K562 (cell line): ENCODE data around the gene ITGB6. TPM values are rescaled to one million over a fixed set of nuclear protein-coding genes. Genes with fewer than 3 reads are reported as not detected.

Experiments used
- ATAC-seq: fragments of 200-7000 bp; cut with Tn5 transposase; 3 replicates; pipeline ENCODE4 v1.9.1; 2020; ENCODE audit warnings: moderate library complexity
- BruUV-seq: library from RNA; stranded (reverse); fragments of 400-500 nt; replicated peaks from 2 replicates; lab custom pipeline; 2021; lab: Mats Ljungman, UMichigan
- CTCF ChIA-PET: fragments of 300-600 bp; formaldehyde crosslinking; extraction: SDS; loops from one replicate; lab custom pipeline; 2021; ENCODE audit warnings: low intra/inter-chr PET ratio; lab: Yijun Ruan, JAX
- POLR2A ChIA-PET: fragments of 300-600, 350-650 bp; sonication (Branson Sonifier 250); formaldehyde crosslinking; extraction: SDS; loops from one replicate; lab custom pipeline; 2021; ENCODE audit warnings: antibody characterized with exemption, inconsistent platforms; lab: Yijun Ruan, JAX
- DNase-seq, 4 experiments: peaks; one replicate each; pipeline versions ENCODE4 v3.0.0 to v3.0.0-alpha.2; 2011 to 2018; ENCODE audit warnings: low spot score in 3 of 4, mixed read lengths in 3 of 4; ENCODE audit errors: extremely low read depth in 1 of 4
- FAIRE-seq: peaks from 2 replicates; lab custom pipeline; 2011; peaks lifted over from hg19 to GRCh38; lab: Jason Lieb, UNC
- H2AFZ ChIP-seq: 2 replicates; pipeline ENCODE4 v1.6.0; 2011; ENCODE audit warnings: low read depth, low read length, control low read depth, inconsistent platforms
- H3K27ac ChIP-seq: fragments of 200-600 bp; 3 replicates; pipeline ENCODE4 v1.8.0; 2011; ENCODE audit warnings: low read depth, mild to moderate bottlenecking, control low read depth, inconsistent platforms, low read length, moderate library complexity, mixed read lengths; ENCODE audit errors: extremely low read depth
- H3K27me3 ChIP-seq, 2 experiments: fragments of 300-600 bp in 1 of 2; 2 replicates in 1 of 2; 3 replicates in 1 of 2; pipeline versions ENCODE4 v1.6.0 to v1.8.0; 2011; ENCODE audit warnings: inconsistent platforms in 2 of 2, low read length in 2 of 2, mild to moderate bottlenecking in 1 of 2, mixed read lengths in 1 of 2, moderate library complexity in 1 of 2; ENCODE audit not compliant: control insufficient read depth in 2 of 2, insufficient read depth in 2 of 2
- H3K36me3 ChIP-seq: fragments of 300-600 bp; 3 replicates; pipeline ENCODE4 v1.8.0; 2011; ENCODE audit warnings: mild to moderate bottlenecking, low read length, inconsistent platforms; ENCODE audit not compliant: control insufficient read depth, insufficient read depth
- H3K4me1 ChIP-seq, 2 experiments: fragments of 200-600 bp in 1 of 2; replicated peaks in 1 of 2; 2 replicates in 1 of 2; 3 replicates in 1 of 2; pipeline versions ENCODE4 v1.5.1 to v1.8.0; 2011; ENCODE audit warnings: inconsistent platforms in 2 of 2, low read length in 2 of 2, mild to moderate bottlenecking in 1 of 2, mixed read lengths in 1 of 2, moderate library complexity in 1 of 2; ENCODE audit not compliant: control insufficient read depth in 2 of 2, insufficient read depth in 2 of 2
- H3K4me2 ChIP-seq: 2 replicates; pipeline ENCODE4 v1.6.1; 2011; ENCODE audit warnings: low read length, control low read depth, inconsistent platforms, mixed read lengths; ENCODE audit not compliant: insufficient read depth
- H3K4me3 ChIP-seq: fragments of 200-600 bp; sonication (generic), shearing (Covaris generic); 2 replicates; pipeline ENCODE4 v1.5.1; 2016; ENCODE audit warnings: control low read depth, inconsistent platforms
- H3K79me2 ChIP-seq: fragments of 200-600 bp; 3 replicates; pipeline ENCODE4 v1.8.0; 2011; ENCODE audit warnings: low read length, inconsistent platforms; ENCODE audit not compliant: control insufficient read depth, insufficient read depth
- H3K9ac ChIP-seq, 2 experiments: 2 replicates each; pipeline versions ENCODE4 v1.6.0 to v1.6.1; 2011; ENCODE audit warnings: low read depth in 2 of 2, low read length in 2 of 2, control low read depth in 1 of 2, inconsistent platforms in 1 of 2, mild to moderate bottlenecking in 1 of 2, mixed read lengths in 1 of 2; ENCODE audit not compliant: insufficient read depth in 1 of 2
- H3K9me1 ChIP-seq: one replicate; pipeline ENCODE4 v1.6.0; 2011; ENCODE audit warnings: inconsistent platforms, mild to moderate bottlenecking, low read length, moderate library complexity; ENCODE audit not compliant: control insufficient read depth, insufficient read depth
- H3K9me3 ChIP-seq: replicated peaks from 2 replicates; pipeline ENCODE4 v1.5.1; 2011; ENCODE audit warnings: low read depth, low read length, inconsistent platforms; ENCODE audit not compliant: control insufficient read depth, insufficient read depth
- H4K20me1 ChIP-seq: replicated peaks from 2 replicates; pipeline ENCODE4 v1.6.1; 2011; ENCODE audit warnings: low read length, inconsistent platforms, mixed read lengths; ENCODE audit not compliant: control insufficient read depth, insufficient read depth
- CTBP1 ChIP-seq: fragments of 450-650 bp; IDR thresholded peaks from 2 replicates; pipeline ENCODE4 v1.6.1; 2016; ENCODE audit warnings: borderline replicate concordance
- NELFE ChIP-seq: IDR thresholded peaks from 2 replicates; pipeline ENCODE4 v1.6.1; 2011; ENCODE audit warnings: mild to moderate bottlenecking; ENCODE audit not compliant: insufficient read depth, insufficient read length
- NFATC3 ChIP-seq: fragments of 450-650 bp; IDR thresholded peaks from 2 replicates; pipeline ENCODE4 v1.6.1; 2017; ENCODE audit warnings: mild to moderate bottlenecking
- RHOXF2B ChIP-seq: fragments of 250-450 bp; sonication (Bioruptor Pico); conservative IDR thresholded peaks from 2 replicates; pipeline ENCODE4 v1.5.1; 2021
- TFAM ChIP-seq: fragments of 250-450 bp; sonication (Bioruptor Pico); conservative IDR thresholded peaks from 2 replicates; pipeline ENCODE4 v1.5.0; 2021; ENCODE audit warnings: mild to moderate bottlenecking, moderate library complexity
- in situ Hi-C: fragments of 300-500 bp; cut with MboI; formaldehyde crosslinking; loops from 4 replicates; pipeline ENCODE4 v1.15.0; 2018; ENCODE audit warnings: inconsistent platforms, mixed read lengths
- intact Hi-C: fragments of 100-400 bp; cut with micrococcal nuclease; formaldehyde crosslinking; loops from 2 replicates; pipeline ENCODE4 v1.14.2; 2022
- polyA plus RNA-seq, 8 experiments: library from polyadenylated mRNA; depleted of rRNA in 4 of 8; stranded (reverse) in 5 of 8; unstranded in 3 of 8; fragments of >200 nt; fragmentation: Nextera tagmentation in 2 of 8; fragmentation: Illumina TruSeq in 1 of 8; extraction: Ambion mirVana in 2 of 8; extraction: Trizol in 1 of 8; gene quantifications; 2 replicates each; pipeline versions ENCODE4 v1.2.1 to v1.2.3, GENCODE V29; 2011 to 2014; ENCODE audit warnings: inconsistent platforms in 1 of 8, missing spikeins in 1 of 8
- total RNA-seq, 7 experiments: library from RNA; depleted of rRNA in 6 of 7; stranded (reverse); fragments of >200 nt in 6 of 7; fragmentation: Illumina TruSeq in 2 of 7; extraction: Trizol in 2 of 7; gene quantifications; 2 replicates each; pipeline versions ENCODE4 v1.2.1 to v1.2.3, GENCODE V29; 2011 to 2021; ENCODE audit warnings: low replicate concordance in 1 of 7
- TF ChIP-seq, protein P1 (sequence below): fragments of 450-650 bp; IDR thresholded peaks from 2 replicates; pipeline ENCODE4 v1.6.1; 2016; ENCODE audit warnings: low read depth
- TF ChIP-seq, protein P2 (sequence below): IDR thresholded peaks from 2 replicates; pipeline ENCODE4 v1.6.1; 2011; ENCODE audit not compliant: insufficient read length; ENCODE audit errors: extremely low read depth

The ITGB6 gene
- total and polyA plus RNA-seq, 9 of the 15 experiments (the other 6 are each of a cell fraction or from before 2014, with no cell fraction given): 0.18 TPM; not detected in 8

DNA sequence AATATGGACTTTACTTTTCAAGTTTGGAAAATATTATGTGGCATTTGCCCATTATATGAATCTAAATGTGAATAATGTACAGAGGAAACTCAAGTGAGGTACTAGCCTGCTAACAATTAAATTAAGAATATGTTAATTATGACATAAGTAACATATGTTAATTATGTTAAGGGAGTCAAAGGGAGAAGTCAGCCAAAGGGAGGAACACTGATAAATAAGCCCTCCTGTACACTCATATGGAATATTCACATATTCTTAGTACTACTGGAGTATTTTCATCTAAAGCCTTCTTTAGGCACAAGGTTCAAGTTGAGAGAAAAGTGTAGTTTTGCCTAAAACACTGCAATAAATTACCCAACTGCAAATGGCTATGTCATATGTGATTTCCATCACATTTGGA lies 30.1 kb downstream of the ITGB6 start:
- ATAC-seq: no peak
- no TSS peak for BruUV-seq
- Histone ChIP-seq H3K27ac (no peak overlapping the region), H4K20me1 (no peaks in the 10 kb centered on the region), H3K4me1 (no peaks in the 10 kb centered on the region), H3K4me3 (no peak overlapping the region), H3K9ac (no peak overlapping the region), H3K9me1 (no peaks in the 10 kb centered on the region), H3K36me3 (no peaks in the 10 kb centered on the region), H2AFZ (no peak overlapping the region), H3K27me3 (no peaks in the 10 kb centered on the region), H3K9me3 (no peaks in the 10 kb centered on the region), H3K79me2 (no peaks in the 10 kb centered on the region), H3K4me2 (no peak overlapping the region)
- DNase-seq: no peak
- no peak for FAIRE-seq
- intact Hi-C loops (no loop called here), in situ Hi-C loops (no loop called here)
- CTCF ChIA-PET: no interaction called here
- POLR2A ChIA-PET: no interaction called here
- TF ChIP-seq CTBP1 (no peak), NFATC3 (no peak), TFAM (CRISPR knock-in tag) (no peak), RHOXF2B (CRISPR knock-in tag) (no peak), NELFE (no peak)
- TF ChIP-seq, protein P1, sequence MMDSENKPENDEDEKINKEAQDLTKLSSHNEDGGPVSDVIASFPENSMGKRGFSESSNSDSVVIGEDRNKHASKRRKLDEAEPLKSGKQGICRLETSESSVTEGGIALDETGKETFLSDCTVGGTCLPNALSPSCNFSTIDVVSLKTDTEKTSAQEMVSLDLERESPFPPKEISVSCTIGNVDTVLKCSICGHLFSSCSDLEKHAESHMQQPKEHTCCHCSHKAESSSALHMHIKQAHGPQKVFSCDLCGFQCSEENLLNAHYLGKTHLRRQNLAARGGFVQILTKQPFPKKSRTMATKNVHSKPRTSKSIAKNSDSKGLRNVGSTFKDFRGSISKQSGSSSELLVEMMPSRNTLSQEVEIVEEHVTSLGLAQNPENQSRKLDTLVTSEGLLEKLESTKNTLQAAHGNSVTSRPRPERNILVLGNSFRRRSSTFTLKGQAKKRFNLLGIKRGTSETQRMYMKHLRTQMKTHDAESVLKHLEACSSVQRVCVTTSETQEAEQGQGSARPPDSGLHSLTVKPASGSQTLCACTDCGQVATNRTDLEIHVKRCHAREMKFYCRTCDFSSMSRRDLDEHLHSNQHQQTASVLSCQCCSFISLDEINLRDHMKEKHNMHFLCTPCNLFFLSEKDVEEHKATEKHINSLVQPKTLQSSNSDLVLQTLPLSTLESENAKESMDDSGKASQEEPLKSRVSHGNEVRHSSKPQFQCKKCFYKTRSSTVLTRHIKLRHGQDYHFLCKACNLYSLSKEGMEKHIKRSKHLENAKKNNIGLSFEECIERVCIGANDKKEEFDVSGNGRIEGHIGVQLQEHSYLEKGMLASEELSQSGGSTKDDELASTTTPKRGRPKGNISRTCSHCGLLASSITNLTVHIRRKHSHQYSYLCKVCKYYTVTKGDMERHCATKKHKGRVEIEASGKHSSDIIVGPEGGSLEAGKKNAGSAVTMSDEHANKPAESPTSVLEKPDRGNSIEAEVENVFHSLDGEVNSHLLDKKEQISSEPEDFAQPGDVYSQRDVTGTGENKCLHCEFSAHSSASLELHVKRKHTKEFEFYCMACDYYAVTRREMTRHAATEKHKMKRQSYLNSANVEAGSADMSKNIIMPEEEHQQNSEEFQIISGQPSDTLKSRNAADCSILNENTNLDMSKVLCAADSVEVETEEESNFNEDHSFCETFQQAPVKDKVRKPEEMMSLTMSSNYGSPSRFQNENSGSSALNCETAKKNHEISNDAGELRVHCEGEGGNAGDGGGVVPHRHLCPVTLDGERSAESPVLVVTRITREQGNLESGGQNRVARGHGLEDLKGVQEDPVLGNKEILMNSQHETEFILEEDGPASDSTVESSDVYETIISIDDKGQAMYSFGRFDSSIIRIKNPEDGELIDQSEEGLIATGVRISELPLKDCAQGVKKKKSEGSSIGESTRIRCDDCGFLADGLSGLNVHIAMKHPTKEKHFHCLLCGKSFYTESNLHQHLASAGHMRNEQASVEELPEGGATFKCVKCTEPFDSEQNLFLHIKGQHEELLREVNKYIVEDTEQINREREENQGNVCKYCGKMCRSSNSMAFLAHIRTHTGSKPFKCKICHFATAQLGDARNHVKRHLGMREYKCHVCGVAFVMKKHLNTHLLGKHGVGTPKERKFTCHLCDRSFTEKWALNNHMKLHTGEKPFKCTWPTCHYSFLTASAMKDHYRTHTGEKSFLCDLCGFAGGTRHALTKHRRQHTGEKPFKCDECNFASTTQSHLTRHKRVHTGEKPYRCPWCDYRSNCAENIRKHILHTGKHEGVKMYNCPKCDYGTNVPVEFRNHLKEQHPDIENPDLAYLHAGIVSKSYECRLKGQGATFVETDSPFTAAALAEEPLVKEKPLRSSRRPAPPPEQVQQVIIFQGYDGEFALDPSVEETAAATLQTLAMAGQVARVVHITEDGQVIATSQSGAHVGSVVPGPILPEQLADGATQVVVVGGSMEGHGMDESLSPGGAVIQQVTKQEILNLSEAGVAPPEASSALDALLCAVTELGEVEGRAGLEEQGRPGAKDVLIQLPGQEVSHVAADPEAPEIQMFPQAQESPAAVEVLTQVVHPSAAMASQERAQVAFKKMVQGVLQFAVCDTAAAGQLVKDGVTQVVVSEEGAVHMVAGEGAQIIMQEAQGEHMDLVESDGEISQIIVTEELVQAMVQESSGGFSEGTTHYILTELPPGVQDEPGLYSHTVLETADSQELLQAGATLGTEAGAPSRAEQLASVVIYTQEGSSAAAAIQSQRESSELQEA: no peak
- TF ChIP-seq, protein P2, sequence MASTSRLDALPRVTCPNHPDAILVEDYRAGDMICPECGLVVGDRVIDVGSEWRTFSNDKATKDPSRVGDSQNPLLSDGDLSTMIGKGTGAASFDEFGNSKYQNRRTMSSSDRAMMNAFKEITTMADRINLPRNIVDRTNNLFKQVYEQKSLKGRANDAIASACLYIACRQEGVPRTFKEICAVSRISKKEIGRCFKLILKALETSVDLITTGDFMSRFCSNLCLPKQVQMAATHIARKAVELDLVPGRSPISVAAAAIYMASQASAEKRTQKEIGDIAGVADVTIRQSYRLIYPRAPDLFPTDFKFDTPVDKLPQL: no peak
